IMR-90 (cell line): ENCODE measurements around the gene ANO2. TPM values are rescaled to one million over a fixed set of nuclear protein-coding genes. Genes with fewer than 3 reads are reported as not detected.

ENCODE experiments used
- ATAC-seq: fragments of 200-7000 bp; cut with Tn5 transposase; 2 replicates; pipeline ENCODE4 v1.9.1; 2020; ENCODE audit warnings: low read depth, mild to moderate bottlenecking, moderate library complexity
- BruUV-seq: library from RNA; stranded (reverse); fragments of 400-500 nt; replicated peaks from 2 replicates; lab custom pipeline; 2021; lab: Mats Ljungman, UMichigan
- CTCF ChIA-PET: fragments of 300-600 bp; formaldehyde crosslinking; extraction: SDS; loops from one replicate; lab custom pipeline; 2021; ENCODE audit warnings: antibody characterized with exemption; lab: Yijun Ruan, JAX
- POLR2A ChIA-PET: fragments of 300-600 bp; sonication (Branson Sonifier 250); formaldehyde crosslinking; loops from one replicate; lab custom pipeline; 2022; ENCODE audit warnings: antibody characterized with exemption; ENCODE audit not compliant: unreplicated experiment; lab: Charles Lee
- DNase-seq: peaks from one replicate; pipeline ENCODE4 v3.0.0; 2013
- H2AFZ ChIP-seq: replicated peaks from 2 replicates; pipeline ENCODE3; 2013; ENCODE audit warnings: low read length, mild to moderate bottlenecking; ENCODE audit not compliant: poor library complexity
- H2AK5ac ChIP-seq: 2 replicates; pipeline ENCODE4 v1.6.1; 2013; ENCODE audit warnings: low read depth, low read length, inconsistent platforms
- H2AK9ac ChIP-seq: replicated peaks from 2 replicates; pipeline ENCODE3; 2013; ENCODE audit warnings: mild to moderate bottlenecking, low read depth, low read length, moderate library complexity; ENCODE audit not compliant: poor library complexity
- H2BK120ac ChIP-seq: 2 replicates; pipeline ENCODE4 v1.6.1; 2013; ENCODE audit warnings: low read depth, low read length, inconsistent platforms
- H2BK15ac ChIP-seq: 3 replicates; pipeline ENCODE4 v1.6.1; 2013; ENCODE audit warnings: low read depth, low read length, inconsistent platforms
- H2BK20ac ChIP-seq: 2 replicates; pipeline ENCODE4 v1.6.1; 2013; ENCODE audit warnings: low read depth, mild to moderate bottlenecking, inconsistent platforms, low read length, moderate library complexity
- H2BK5ac ChIP-seq: 2 replicates; pipeline ENCODE4 v1.6.1; 2013; ENCODE audit warnings: mild to moderate bottlenecking, low read depth, low read length, inconsistent platforms; ENCODE audit not compliant: poor library complexity, severe bottlenecking
- H3K14ac ChIP-seq: replicated peaks from 2 replicates; pipeline ENCODE4 v1.6.1; 2013; ENCODE audit warnings: low read depth, low read length, inconsistent platforms
- H3K18ac ChIP-seq: 2 replicates; pipeline ENCODE4 v1.6.1; 2013; ENCODE audit warnings: low read depth, low read length, control low read depth
- H3K23ac ChIP-seq: 2 replicates; pipeline ENCODE4 v1.6.1; 2013; ENCODE audit warnings: low read depth, low read length, inconsistent platforms
- H3K27ac ChIP-seq: 2 replicates; pipeline ENCODE4 v1.5.1; 2013; ENCODE audit warnings: mild to moderate bottlenecking, control low read depth, low read length; ENCODE audit not compliant: insufficient read depth
- H3K27me3 ChIP-seq: 2 replicates; pipeline ENCODE4 v1.6.1; 2013; ENCODE audit warnings: low read length; ENCODE audit not compliant: control insufficient read depth, insufficient read depth
- H3K36me3 ChIP-seq: 2 replicates; pipeline ENCODE4 v1.6.1; 2013; ENCODE audit warnings: low read length, mixed read lengths; ENCODE audit not compliant: control insufficient read depth, insufficient read depth
- H3K4ac ChIP-seq: 2 replicates; pipeline ENCODE4 v1.6.1; 2013; ENCODE audit warnings: low read depth, low read length, inconsistent platforms
- H3K4me1 ChIP-seq: 2 replicates; pipeline ENCODE4 v1.6.1; 2013; ENCODE audit warnings: low read length, mixed read lengths; ENCODE audit not compliant: control insufficient read depth, insufficient read depth
- H3K4me2 ChIP-seq: 2 replicates; pipeline ENCODE4 v1.6.1; 2013; ENCODE audit warnings: low read depth, mild to moderate bottlenecking, control low read depth, low read length, moderate library complexity
- H3K4me3 ChIP-seq: 2 replicates; pipeline ENCODE4 v1.5.1; 2013; ENCODE audit warnings: low read depth, mild to moderate bottlenecking, control low read depth, low read length, moderate library complexity; ENCODE audit not compliant: insufficient read depth
- H3K56ac ChIP-seq: 2 replicates; pipeline ENCODE4 v1.6.1; 2013; ENCODE audit warnings: low read length, inconsistent platforms; ENCODE audit not compliant: insufficient read depth; ENCODE audit errors: extremely low read depth
- H3K79me1 ChIP-seq, 2 experiments: 2 replicates each; pipeline ENCODE4 v1.6.1; 2013; ENCODE audit warnings: low read length in 2 of 2, inconsistent platforms in 1 of 2, low read depth in 1 of 2
- H3K9ac ChIP-seq: 2 replicates; pipeline ENCODE4 v1.6.1; 2013; ENCODE audit warnings: low read depth, low read length, control low read depth
- H3K9me1 ChIP-seq: 2 replicates; pipeline ENCODE4 v1.6.1; 2013; ENCODE audit warnings: low read length, inconsistent platforms; ENCODE audit not compliant: insufficient read depth
- H3K9me3 ChIP-seq: 2 replicates; pipeline ENCODE4 v1.6.1; 2013; ENCODE audit warnings: low read length; ENCODE audit not compliant: control insufficient read depth, insufficient read depth
- H4K20me1 ChIP-seq: 2 replicates; pipeline ENCODE4 v1.6.1; 2013; ENCODE audit warnings: low read length, inconsistent platforms; ENCODE audit not compliant: insufficient read depth
- H4K5ac ChIP-seq: 2 replicates; pipeline ENCODE4 v1.6.1; 2013; ENCODE audit warnings: mild to moderate bottlenecking, low read depth, low read length, control low read depth
- H4K8ac ChIP-seq, 2 experiments: 2 replicates each; pipeline ENCODE4 v1.6.1; 2013; ENCODE audit warnings: low read depth in 2 of 2, low read length in 2 of 2, control low read depth in 1 of 2, inconsistent platforms in 1 of 2
- H4K91ac ChIP-seq: 2 replicates; pipeline ENCODE4 v1.6.1; 2013; ENCODE audit warnings: low read depth, low read length, inconsistent platforms; ENCODE audit not compliant: insufficient read depth
- BHLHE40 ChIP-seq: fragments of 150-350 bp; IDR thresholded peaks from 2 replicates; pipeline ENCODE4 v1.6.1; 2016; ENCODE audit warnings: mild to moderate bottlenecking, low read depth, low read length
- CEBPB ChIP-seq: IDR thresholded peaks from 2 replicates; pipeline ENCODE4 v1.6.1; 2012; ENCODE audit warnings: low read depth, low read length, improper control_type of control experiment
- FOS ChIP-seq: fragments of 150-350 bp; IDR thresholded peaks from 2 replicates; pipeline ENCODE4 v1.6.1; 2016; ENCODE audit warnings: low read depth, low read length
- MXI1 ChIP-seq: IDR thresholded peaks from 2 replicates; pipeline ENCODE4 v1.6.1; 2012; ENCODE audit warnings: low read depth, mild to moderate bottlenecking, low read length, moderate library complexity, borderline replicate concordance
- NFE2L2 ChIP-seq: fragments of 150-350 bp; IDR thresholded peaks from 2 replicates; pipeline ENCODE4 v1.6.1; 2016; ENCODE audit warnings: low read depth, mild to moderate bottlenecking, low read length
- SMC3 ChIP-seq: fragments of 150-350 bp; IDR thresholded peaks from 2 replicates; pipeline ENCODE4 v1.6.1; 2016; ENCODE audit warnings: low read depth, mild to moderate bottlenecking, antibody characterized with exemption, low read length, moderate library complexity
- WGBS, 2 experiments: methylation state at CpG; one replicate each; pipeline versions ENCODE4 v1.1.5 to v1.1.7; 2013; ENCODE audit warnings: missing lambda C conversion rate in 2 of 2; ENCODE audit not compliant: insufficient read length in 1 of 2; ENCODE audit errors: extremely low coverage in 2 of 2; 5-methylcytosine and 5-hydroxymethylcytosine counted together
- dilution Hi-C: fragments of 300-500 bp; cut with HindIII; formaldehyde crosslinking; loops from one replicate; pipeline ENCODE4 v1.14.3; 2018; ENCODE audit warnings: low sequenced_read_pairs; ENCODE audit not compliant: unreplicated experiment
- in situ Hi-C: fragments of 300-500 bp; cut with MboI; formaldehyde crosslinking; loops from 3 replicates; pipeline ENCODE4 v1.14.3; 2019; ENCODE audit warnings: low sequenced_read_pairs, inconsistent platforms, mixed read lengths
- intact Hi-C: fragments of 100-400 bp; cut with micrococcal nuclease; formaldehyde crosslinking; loops from 2 replicates; pipeline ENCODE4 v1.10.0; 2022
- polyA plus RNA-seq, 3 experiments: library from polyadenylated mRNA; depleted of rRNA; stranded (reverse); fragments of >200 nt; gene quantifications; 2 replicates each; pipeline ENCODE4 v1.2.3, GENCODE V29; 2012; ENCODE audit warnings: low replicate concordance in 1 of 3
- total RNA-seq: library from RNA; depleted of rRNA; stranded (reverse); fragments of >200 nt; gene quantifications from 2 replicates; pipeline ENCODE4 v1.2.3, GENCODE V29; 2012

The ANO2 gene
- total and polyA plus RNA-seq, 2 of the 4 experiments (the other 2 are of a cell fraction), result 0.22 TPM; not detected in 1

- DNase-seq (no peak), ATAC-seq (no peak)
- Histone ChIP-seq H2AK5ac (no peak overlapping the region), H3K23ac (no peak overlapping the region), H2AFZ (no peak overlapping the region), H4K8ac (no peak overlapping the region), H3K18ac (no peak overlapping the region), H2BK20ac (no peak overlapping the region), H3K4me2 (no peak overlapping the region), H3K9ac (no peak overlapping the region), H3K4ac (no peak overlapping the region), H2BK5ac (no peak overlapping the region), H2AK9ac (no peak overlapping the region), H4K5ac (no peak overlapping the region), H3K27me3 (peaks cover 24% of the 10 kb centered on the region), H3K27ac (no peak overlapping the region), H3K9me1 (no peaks in the 10 kb centered on the region), H3K4me3 (no peak overlapping the region), H3K56ac (no peak overlapping the region), H4K91ac (no peak overlapping the region), H2BK15ac (no peak overlapping the region), H3K4me1 (no peaks in the 10 kb centered on the region), H3K79me1 (no peaks in the 10 kb centered on the region), H3K14ac (no peak overlapping the region), H2BK120ac (no peak overlapping the region), H3K9me3 (no peaks in the 10 kb centered on the region), H4K20me1 (no peaks in the 10 kb centered on the region), H3K36me3 (no peaks in the 10 kb centered on the region)
- ChIA-PET CTCF (no interaction called here), POLR2A (no interaction called here)
- no TSS peak for BruUV-seq
- dilution Hi-C loops, result no loop called here
- in situ Hi-C loops, result no loop called here
- 56% methylated on average over 8 of the region's 11 CpGs; no CpG with 5 or more reads in 1 of the 2 experiments for WGBS, 2 experiments
- no peak for TF ChIP-seq NFE2L2
- no peak for TF ChIP-seq SMC3
- TF ChIP-seq BHLHE40, result no peak
- TF ChIP-seq CEBPB, result no peak
- TF ChIP-seq MXI1, result no peak
- no peak for TF ChIP-seq FOS
- intact Hi-C loops, result no loop called here
These were observed 30.5 kb downstream of the ANO2 start for GRCh38 chr12:5914387-5915149.
